Measurements from ENCODE around the gene SPIRE1.

DNA sequence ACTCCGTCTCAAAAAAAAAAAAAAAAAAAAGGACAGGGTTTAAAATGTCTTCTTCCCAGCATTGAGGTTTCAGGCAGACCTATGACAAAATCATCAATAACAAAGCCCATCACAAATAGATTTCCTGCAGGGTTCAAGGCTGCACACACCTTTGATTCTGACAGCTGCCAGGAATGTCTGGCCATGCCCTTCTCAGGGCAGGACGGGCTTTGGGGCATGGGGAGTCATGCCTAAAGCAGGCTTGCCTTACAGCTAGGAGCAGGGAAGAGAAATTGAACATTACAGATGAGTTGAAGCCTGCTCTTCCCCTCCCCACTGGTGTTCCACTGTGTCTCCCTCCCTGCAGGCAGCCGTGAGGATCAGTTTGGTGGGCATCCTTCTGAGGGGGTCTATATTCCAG, 246.5 kb downstream of the SPIRE1 start:
- TF ChIP-seq MXI1 (IDR thresholded peaks at IDR 0.05; ENCODE audit: borderline replicate concordance, low read depth, low read length) = no peak
- TF ChIP-seq, protein P1, sequence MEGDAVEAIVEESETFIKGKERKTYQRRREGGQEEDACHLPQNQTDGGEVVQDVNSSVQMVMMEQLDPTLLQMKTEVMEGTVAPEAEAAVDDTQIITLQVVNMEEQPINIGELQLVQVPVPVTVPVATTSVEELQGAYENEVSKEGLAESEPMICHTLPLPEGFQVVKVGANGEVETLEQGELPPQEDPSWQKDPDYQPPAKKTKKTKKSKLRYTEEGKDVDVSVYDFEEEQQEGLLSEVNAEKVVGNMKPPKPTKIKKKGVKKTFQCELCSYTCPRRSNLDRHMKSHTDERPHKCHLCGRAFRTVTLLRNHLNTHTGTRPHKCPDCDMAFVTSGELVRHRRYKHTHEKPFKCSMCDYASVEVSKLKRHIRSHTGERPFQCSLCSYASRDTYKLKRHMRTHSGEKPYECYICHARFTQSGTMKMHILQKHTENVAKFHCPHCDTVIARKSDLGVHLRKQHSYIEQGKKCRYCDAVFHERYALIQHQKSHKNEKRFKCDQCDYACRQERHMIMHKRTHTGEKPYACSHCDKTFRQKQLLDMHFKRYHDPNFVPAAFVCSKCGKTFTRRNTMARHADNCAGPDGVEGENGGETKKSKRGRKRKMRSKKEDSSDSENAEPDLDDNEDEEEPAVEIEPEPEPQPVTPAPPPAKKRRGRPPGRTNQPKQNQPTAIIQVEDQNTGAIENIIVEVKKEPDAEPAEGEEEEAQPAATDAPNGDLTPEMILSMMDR (conservative IDR thresholded peaks at IDR 0.05; ENCODE audit: low read depth, low read length) = no peak
- TF ChIP-seq, protein P2, sequence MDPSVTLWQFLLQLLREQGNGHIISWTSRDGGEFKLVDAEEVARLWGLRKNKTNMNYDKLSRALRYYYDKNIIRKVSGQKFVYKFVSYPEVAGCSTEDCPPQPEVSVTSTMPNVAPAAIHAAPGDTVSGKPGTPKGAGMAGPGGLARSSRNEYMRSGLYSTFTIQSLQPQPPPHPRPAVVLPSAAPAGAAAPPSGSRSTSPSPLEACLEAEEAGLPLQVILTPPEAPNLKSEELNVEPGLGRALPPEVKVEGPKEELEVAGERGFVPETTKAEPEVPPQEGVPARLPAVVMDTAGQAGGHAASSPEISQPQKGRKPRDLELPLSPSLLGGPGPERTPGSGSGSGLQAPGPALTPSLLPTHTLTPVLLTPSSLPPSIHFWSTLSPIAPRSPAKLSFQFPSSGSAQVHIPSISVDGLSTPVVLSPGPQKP (IDR thresholded peaks at IDR 0.05; ENCODE audit: borderline replicate concordance, low read depth, low read length) = no peak
- no peak for TF ChIP-seq CEBPB (IDR thresholded peaks at IDR 0.05; ENCODE audit: low read depth, low read length)
- TF ChIP-seq BHLHE40 (IDR thresholded peaks at IDR 0.05; ENCODE audit: low read depth, low read length) = no peak
- TF ChIP-seq NFE2L2 (IDR thresholded peaks at IDR 0.05; ENCODE audit: low read depth, low read length) = no peak
- TF ChIP-seq FOS (IDR thresholded peaks at IDR 0.05; ENCODE audit: low read depth, low read length) = no peak
- no peak for TF ChIP-seq POLR2A (IDR thresholded peaks at IDR 0.05; ENCODE audit: low read depth, low read length)
- no peak for TF ChIP-seq MAZ (IDR thresholded peaks at IDR 0.05; ENCODE audit: borderline replicate concordance, low read depth, low read length)
- no peak for TF ChIP-seq RFX5 (IDR thresholded peaks at IDR 0.05; ENCODE audit: low read depth, low read length)
- TF ChIP-seq, protein P3, sequence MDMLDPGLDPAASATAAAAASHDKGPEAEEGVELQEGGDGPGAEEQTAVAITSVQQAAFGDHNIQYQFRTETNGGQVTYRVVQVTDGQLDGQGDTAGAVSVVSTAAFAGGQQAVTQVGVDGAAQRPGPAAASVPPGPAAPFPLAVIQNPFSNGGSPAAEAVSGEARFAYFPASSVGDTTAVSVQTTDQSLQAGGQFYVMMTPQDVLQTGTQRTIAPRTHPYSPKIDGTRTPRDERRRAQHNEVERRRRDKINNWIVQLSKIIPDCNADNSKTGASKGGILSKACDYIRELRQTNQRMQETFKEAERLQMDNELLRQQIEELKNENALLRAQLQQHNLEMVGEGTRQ (IDR thresholded peaks at IDR 0.05; ENCODE audit: low read depth, low read length) = no peak
- no peak for TF ChIP-seq RAD21 (IDR thresholded peaks at IDR 0.05; ENCODE audit: low read length)
- no peak for TF ChIP-seq SMC3 (IDR thresholded peaks at IDR 0.05; ENCODE audit: low read depth, low read length)
- TF ChIP-seq MAFK (IDR thresholded peaks at IDR 0.05; ENCODE audit: low read depth, low read length) = no peak

All from IMR-90 (cell line).